NB4 (cell line): Measurements from ENCODE around the gene MALRD1.

Experiments
- DNase-seq: peaks from one replicate; pipeline ENCODE4 v3.0.0; 2010; ENCODE audit warnings: low read depth
- H3K4me3 ChIP-seq: one replicate; pipeline ENCODE4 v1.5.1; 2011; ENCODE audit warnings: mild to moderate bottlenecking, low read depth, low read length, moderate library complexity
- MAX ChIP-seq: IDR thresholded peaks from 2 replicates; pipeline ENCODE4 v1.6.1; 2011; ENCODE audit warnings: low read depth, low read length
- MYC ChIP-seq: IDR thresholded peaks from 2 replicates; pipeline ENCODE4 v1.6.1; 2011; ENCODE audit warnings: low read depth, low read length
- POLR2A ChIP-seq: IDR thresholded peaks from 2 replicates; pipeline ENCODE4 v1.6.1; 2011; ENCODE audit warnings: mild to moderate bottlenecking; ENCODE audit not compliant: insufficient read length; ENCODE audit errors: extremely low read depth
- TF ChIP-seq, protein P1 (sequence below): IDR thresholded peaks from one replicate; pipeline ENCODE4 v1.5.1; 2012; ENCODE audit warnings: low read depth, low read length

The MALRD1 gene

GRCh38 chr10:19046679-19047078, 1.9 kb upstream of the MALRD1 start:
- no peak for DNase-seq
- TF ChIP-seq, protein P1, sequence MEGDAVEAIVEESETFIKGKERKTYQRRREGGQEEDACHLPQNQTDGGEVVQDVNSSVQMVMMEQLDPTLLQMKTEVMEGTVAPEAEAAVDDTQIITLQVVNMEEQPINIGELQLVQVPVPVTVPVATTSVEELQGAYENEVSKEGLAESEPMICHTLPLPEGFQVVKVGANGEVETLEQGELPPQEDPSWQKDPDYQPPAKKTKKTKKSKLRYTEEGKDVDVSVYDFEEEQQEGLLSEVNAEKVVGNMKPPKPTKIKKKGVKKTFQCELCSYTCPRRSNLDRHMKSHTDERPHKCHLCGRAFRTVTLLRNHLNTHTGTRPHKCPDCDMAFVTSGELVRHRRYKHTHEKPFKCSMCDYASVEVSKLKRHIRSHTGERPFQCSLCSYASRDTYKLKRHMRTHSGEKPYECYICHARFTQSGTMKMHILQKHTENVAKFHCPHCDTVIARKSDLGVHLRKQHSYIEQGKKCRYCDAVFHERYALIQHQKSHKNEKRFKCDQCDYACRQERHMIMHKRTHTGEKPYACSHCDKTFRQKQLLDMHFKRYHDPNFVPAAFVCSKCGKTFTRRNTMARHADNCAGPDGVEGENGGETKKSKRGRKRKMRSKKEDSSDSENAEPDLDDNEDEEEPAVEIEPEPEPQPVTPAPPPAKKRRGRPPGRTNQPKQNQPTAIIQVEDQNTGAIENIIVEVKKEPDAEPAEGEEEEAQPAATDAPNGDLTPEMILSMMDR, result no peak
- no peak for TF ChIP-seq MAX
- no peak for TF ChIP-seq MYC
- H3K4me3 ChIP-seq, result no peak overlapping the region

DNA sequence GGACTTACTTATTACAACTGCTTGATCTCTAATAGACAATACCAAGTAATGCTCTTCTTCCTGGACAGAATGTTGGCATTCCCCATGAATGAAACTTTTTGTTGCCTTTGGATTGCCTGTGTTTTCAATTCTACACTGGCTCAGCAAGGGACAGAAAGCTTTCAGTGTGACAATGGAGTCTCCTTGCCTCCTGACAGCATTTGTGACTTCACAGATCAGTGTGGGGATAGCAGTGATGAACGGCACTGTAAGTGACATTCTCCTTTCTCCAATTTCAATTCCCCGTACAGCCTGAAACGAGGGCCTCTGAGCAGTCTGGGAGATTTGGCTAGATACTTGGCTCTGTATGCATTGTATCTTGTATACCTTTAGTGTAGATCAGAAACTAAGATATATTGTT, 290 bp downstream of the MALRD1 start:
- no peak overlapping the region for H3K4me3 ChIP-seq
- TF ChIP-seq MAX, result no peak
- no peak for TF ChIP-seq MYC
- DNase-seq, result no peak

DNA sequence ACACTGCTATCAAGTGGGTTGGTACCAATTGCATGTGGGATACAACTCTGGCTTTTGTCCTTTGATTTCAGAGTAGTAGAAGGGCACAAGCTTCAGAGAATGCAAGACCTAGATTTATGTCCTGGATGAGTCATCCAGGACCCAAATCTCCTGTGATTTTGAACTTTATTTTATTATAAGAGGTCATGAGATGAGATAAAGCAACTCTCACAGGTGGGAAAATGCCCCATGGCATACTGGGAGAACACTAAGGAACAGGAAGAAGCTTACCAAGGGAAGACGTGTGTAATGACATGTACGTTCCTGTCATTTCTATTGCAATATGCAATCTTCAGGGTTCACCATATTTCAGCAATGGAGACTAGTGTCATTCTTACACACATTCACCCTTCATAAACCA, 966 bp downstream of the MALRD1 start:
- TF ChIP-seq, protein P1, result no peak
- TF ChIP-seq MAX (no peak), POLR2A (no peak), MYC (no peak)
- DNase-seq, result no peak
- no peak overlapping the region for H3K4me3 ChIP-seq

GRCh38 chr10:19054289-19054835, 5.8 kb downstream of the MALRD1 start:
- DNase-seq, result no peak
- H3K4me3 ChIP-seq, result no peak overlapping the region
- TF ChIP-seq MYC (no peak), POLR2A (no peak), MAX (no peak)
- TF ChIP-seq, protein P1, result no peak

GRCh38 chr10:19058046-19058445, 9.4 kb downstream of the MALRD1 start:
- TF ChIP-seq POLR2A (no peak), MYC (no peak)
- TF ChIP-seq, protein P1, result no peak
- no peak overlapping the region for H3K4me3 ChIP-seq
- DNase-seq, result no peak

DNA sequence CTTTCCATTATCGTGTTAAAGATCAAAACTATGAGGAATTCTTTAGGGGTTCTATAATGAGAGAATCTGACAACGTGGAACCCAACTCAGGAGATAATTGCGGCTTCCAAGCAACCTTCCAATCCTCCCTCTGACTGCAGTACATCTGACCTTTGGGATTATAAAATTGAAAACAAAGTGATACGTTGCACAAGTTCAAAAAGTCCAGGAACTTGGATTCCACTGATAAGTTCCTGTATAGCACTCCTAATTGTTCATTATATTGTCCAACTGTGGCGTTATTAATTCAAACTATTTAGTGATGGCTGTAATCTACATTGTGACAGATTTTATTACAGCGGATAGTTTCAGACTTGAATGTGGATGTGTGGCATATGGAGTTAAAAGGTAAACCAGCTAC, 15.4 kb downstream of the MALRD1 start:
- DNase-seq, result no peak
- TF ChIP-seq POLR2A (no peak), MYC (no peak), MAX (no peak)
- TF ChIP-seq, protein P1, result no peak
- no peak overlapping the region for H3K4me3 ChIP-seq
